B cell (primary cell): ENCODE measurements around the gene TRIAP1.

Experiments
- EZH2 ChIP-seq: IDR thresholded peaks from 2 replicates; pipeline ENCODE4 v1.6.1; 2012; ENCODE audit warnings: borderline replicate concordance, low read depth, mild to moderate bottlenecking, moderate library complexity, low read length; ENCODE audit not compliant: insufficient read depth, poor library complexity, severe bottlenecking
- TF ChIP-seq, protein P1 (sequence below): fragments of 200-600 bp; IDR thresholded peaks from one replicate; pipeline ENCODE4 v1.8.0; 2022; ENCODE audit warnings: antibody characterized with exemption, mild to moderate bottlenecking

DNA sequence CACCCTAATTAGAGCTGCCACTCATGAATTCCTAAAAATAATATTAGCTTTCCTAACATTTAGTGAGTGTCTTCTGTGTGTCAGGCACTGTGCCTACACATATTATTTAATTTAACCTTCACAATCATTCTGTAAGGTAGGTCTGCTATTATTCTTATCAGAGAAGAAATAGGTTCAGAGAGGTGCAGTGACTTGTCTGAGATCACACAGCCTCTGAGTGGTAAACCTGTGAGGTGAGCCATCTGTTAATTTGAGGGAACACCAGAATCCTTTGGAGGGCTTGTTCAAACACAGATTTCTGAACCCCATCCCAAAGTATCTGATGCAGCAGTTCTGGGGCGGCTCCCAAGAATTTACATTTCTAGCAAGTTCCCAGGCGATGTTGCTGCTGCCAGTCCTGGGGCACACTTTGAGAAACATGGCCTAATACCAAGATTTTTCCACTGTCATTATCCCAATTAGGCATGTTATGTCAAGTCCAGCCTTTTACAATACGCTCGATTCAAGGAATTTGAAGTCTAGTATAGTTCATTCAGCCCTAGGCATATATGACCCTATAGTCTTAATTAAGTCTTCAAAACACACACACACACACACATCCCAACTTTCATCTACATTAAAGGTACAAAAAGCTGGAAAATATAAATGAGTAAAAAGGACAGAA is 28.1 kb downstream of the TRIAP1 start:
- no peak for TF ChIP-seq EZH2
- TF ChIP-seq, protein P1, sequence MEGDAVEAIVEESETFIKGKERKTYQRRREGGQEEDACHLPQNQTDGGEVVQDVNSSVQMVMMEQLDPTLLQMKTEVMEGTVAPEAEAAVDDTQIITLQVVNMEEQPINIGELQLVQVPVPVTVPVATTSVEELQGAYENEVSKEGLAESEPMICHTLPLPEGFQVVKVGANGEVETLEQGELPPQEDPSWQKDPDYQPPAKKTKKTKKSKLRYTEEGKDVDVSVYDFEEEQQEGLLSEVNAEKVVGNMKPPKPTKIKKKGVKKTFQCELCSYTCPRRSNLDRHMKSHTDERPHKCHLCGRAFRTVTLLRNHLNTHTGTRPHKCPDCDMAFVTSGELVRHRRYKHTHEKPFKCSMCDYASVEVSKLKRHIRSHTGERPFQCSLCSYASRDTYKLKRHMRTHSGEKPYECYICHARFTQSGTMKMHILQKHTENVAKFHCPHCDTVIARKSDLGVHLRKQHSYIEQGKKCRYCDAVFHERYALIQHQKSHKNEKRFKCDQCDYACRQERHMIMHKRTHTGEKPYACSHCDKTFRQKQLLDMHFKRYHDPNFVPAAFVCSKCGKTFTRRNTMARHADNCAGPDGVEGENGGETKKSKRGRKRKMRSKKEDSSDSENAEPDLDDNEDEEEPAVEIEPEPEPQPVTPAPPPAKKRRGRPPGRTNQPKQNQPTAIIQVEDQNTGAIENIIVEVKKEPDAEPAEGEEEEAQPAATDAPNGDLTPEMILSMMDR = no peak
